Measurements from ENCODE around the gene GALNT2.

Gene GALNT2

DNA sequence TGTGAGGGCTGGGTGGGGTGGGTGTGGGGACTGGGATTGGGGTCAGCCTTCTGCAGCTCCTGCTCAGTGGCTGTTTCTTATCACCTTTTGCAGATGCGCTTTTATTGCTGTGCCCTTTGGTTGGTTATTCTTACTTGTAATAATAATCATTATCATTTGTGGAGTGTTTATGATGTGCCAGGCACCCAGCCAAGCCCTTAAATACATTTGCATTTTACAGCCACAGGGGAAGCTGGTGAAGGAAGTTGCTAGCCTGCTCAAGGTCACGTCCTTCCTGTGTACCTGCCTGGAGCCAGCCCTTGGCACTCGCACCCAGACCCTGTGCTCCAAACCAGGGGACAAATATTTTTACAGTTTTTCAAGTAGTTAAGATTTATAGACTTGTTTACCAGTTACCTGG, 215.1 kb downstream of the GALNT2 start:
- in situ Hi-C loops (cut with HindIII; ENCODE audit: low pct_ligation_motif_present, low pct_unique_long_range_greater_than_20kb, low sequenced_read_pairs) = no loop called here
- DNase-seq = no peak

- in situ Hi-C loops (cut with HindIII; ENCODE audit: low pct_ligation_motif_present, low pct_unique_long_range_greater_than_20kb, low sequenced_read_pairs) = no loop called here
- no peak for DNase-seq
These were observed 216.6 kb downstream of the GALNT2 start for GRCh38 chr1:230283678-230284077.

GRCh38 chr1:230284891-230285290, 217.9 kb downstream of the GALNT2 start:
- in situ Hi-C loops (cut with HindIII; ENCODE audit: low pct_ligation_motif_present, low pct_unique_long_range_greater_than_20kb, low sequenced_read_pairs) = no loop called here
- no peak for DNase-seq

DNA sequence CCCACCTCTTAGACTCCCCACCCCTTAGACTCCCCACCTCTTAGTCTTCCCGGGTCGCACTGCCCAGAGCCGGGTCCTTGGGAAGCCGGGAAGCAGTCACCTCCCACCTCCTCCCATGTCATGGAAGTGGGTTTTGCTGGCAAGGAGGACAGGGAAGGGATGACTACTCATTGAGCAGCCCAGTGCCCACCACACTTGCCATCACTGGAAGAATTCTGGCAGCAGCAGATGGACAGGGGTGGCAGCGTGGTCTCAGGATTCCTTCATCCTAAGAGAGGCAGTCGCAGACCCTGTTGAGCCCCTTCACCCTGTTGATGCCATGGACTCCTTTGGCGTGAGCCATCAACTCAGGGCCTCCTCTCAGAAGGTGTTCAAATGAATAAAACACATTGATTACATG, 218.3 kb downstream of the GALNT2 start:
- no peak for DNase-seq
- in situ Hi-C loops (cut with HindIII; ENCODE audit: low pct_ligation_motif_present, low pct_unique_long_range_greater_than_20kb, low sequenced_read_pairs) = no loop called here

GRCh38 chr1:230286166-230286889, 219.3 kb downstream of the GALNT2 start:
- in situ Hi-C loops (cut with HindIII; ENCODE audit: low pct_ligation_motif_present, low pct_unique_long_range_greater_than_20kb, low sequenced_read_pairs) = no loop called here
- DNase-seq = no peak

DNA sequence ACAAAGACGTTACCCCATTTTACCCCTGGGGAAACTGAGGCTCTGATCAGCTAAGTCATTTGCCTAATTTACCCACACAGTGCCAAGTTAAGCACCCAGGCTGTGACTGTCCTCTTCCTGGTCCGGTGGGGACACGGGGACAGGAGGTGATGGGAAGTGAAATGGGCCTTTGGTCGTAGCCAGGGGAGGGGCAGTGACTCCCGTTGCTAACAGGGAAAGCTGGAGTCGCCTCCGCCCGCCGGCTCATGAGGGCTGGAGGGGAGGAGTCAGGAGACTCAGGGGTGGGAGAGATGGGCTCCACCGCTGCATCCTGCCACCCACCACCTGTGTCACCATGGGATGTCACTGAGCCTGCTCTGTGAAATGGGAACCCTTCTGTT, 219.8 kb downstream of the GALNT2 start:
- in situ Hi-C loops (cut with HindIII; ENCODE audit: low pct_ligation_motif_present, low pct_unique_long_range_greater_than_20kb, low sequenced_read_pairs) = no loop called here
- no peak for DNase-seq

- in situ Hi-C loops (cut with HindIII; ENCODE audit: low pct_ligation_motif_present, low pct_unique_long_range_greater_than_20kb, low sequenced_read_pairs) = no loop called here
- DNase-seq = no peak
These were observed 220.8 kb downstream of the GALNT2 start for GRCh38 chr1:230287674-230288315.

DNA sequence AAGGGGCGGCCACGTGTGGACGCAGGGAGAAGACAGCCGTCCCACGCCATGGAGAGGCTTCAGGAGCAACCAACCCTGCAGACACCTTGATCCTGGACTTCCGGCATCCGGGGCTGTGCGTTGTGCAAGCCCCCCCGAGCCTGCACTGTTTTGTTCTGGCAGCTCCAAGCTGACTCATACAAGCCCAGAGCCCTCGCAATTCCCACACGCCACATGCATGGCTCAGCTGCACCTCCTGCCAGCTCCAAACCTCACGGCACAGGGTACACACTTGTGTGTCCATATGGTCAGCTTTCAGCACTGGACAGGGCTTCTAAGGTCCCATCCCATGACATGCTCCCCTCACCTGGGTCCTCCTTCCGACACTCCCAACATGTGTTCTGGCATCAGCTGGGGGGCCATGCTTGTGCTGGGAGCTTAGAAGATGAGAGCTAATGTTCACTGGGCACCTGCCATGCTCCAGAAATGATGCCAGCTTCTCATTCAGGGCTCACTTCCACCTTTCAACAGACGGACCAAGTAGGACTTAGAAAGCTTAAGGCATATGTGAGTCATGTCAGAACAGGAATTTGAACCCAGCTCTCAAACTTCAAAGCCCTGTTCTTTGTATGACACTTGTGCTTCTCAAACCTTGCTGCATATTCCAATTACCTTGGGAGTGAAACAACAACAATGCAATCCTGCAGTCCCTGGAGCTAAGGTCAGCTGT, 221.8 kb downstream of the GALNT2 start:
- no peak for DNase-seq
- in situ Hi-C loops (cut with HindIII; ENCODE audit: low pct_ligation_motif_present, low pct_unique_long_range_greater_than_20kb, low sequenced_read_pairs) = no loop called here

DNA sequence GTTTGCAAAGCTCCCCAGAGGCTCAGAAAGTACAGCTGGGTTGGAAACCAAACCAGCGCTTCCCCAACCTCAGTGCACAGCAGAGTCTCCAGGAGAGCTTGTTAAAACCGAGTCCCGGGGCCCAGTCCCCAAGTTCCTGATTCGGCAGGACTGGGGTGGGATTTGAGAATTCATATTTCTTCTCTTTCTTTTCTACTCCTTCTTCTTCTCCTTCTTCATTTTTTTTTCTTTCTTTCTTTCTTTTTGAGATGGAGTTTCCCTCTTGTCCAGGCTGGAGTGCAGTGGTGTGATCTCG, 222.3 kb downstream of the GALNT2 start:
- in situ Hi-C loops (cut with HindIII; ENCODE audit: low pct_ligation_motif_present, low pct_unique_long_range_greater_than_20kb, low sequenced_read_pairs) = no loop called here
- no peak for DNase-seq

GRCh38 chr1:230291731-230292620, 224.9 kb downstream of the GALNT2 start:
- in situ Hi-C loops (cut with HindIII; ENCODE audit: low pct_ligation_motif_present, low pct_unique_long_range_greater_than_20kb, low sequenced_read_pairs) = no loop called here
- DNase-seq = no peak

GRCh38 chr1:230292689-230293389, 225.8 kb downstream of the GALNT2 start:
- DNase-seq = no peak
- in situ Hi-C loops (cut with HindIII; ENCODE audit: low pct_ligation_motif_present, low pct_unique_long_range_greater_than_20kb, low sequenced_read_pairs) = no loop called here

DNA sequence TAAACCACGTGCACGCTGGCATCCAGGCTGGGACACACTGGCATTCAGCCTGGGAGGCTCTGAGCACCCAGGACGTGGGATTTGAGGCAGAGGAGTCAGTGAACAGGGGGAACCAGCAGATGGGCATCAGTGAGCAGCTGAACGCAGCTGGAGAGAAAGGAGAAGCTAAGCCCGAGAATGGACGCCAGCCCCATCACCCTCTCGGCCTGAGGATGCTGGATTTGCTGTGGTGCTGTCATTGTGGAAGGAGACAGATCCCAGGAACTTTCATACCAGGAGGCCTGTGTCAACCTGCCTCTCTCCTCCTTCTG, 226.3 kb downstream of the GALNT2 start:
- DNase-seq = no peak
- in situ Hi-C loops (cut with HindIII; ENCODE audit: low pct_ligation_motif_present, low pct_unique_long_range_greater_than_20kb, low sequenced_read_pairs) = no loop called here

GRCh38 chr1:230295367-230295766, 228.3 kb downstream of the GALNT2 start:
- in situ Hi-C loops (cut with HindIII; ENCODE audit: low pct_ligation_motif_present, low pct_unique_long_range_greater_than_20kb, low sequenced_read_pairs) = no loop called here
- no peak for DNase-seq

DNA sequence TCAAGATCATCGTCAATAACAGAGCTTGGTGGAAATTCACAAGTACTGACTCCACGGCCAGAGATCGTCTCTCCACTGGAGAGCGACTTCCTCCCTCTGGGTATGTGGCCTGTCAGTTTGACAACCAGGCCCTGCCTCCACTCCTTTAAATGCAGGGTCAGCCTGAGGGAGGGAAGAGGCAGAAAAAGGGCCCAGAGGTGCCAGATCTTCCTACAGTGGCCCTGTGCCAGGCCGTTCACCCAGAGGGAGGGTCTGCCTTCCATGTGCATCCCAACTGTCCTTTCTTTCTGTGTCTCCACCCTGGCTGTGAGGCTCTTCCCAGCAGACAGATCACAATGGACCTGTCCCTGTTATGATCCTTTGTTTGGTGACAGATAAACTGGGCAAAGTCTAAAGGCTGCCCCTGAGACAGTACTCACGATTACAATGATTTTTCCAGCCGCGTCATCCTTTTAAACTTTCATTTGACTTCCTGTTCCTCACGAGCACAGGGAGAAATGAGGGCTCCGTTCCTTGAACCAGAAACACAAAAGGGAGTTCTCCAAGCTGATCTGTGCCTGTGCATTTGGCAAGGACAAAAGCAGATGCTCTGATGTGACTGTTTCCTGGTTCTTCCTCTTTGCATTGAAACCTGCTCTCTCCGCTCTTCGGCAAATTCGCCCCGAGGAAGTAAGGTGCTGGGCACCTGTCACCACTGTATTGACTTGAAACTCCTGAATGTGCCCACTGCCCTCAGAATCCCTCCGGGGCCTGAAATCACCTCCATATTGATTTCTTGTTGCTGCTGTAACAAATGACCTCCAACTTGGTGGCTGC, 232.4 kb downstream of the GALNT2 start:
- in situ Hi-C loops (cut with HindIII; ENCODE audit: low pct_ligation_motif_present, low pct_unique_long_range_greater_than_20kb, low sequenced_read_pairs) = no loop called here
- no peak for DNase-seq

GRCh38 chr1:230300322-230301301, 233.6 kb downstream of the GALNT2 start:
- no peak for DNase-seq
- in situ Hi-C loops (cut with HindIII; ENCODE audit: low pct_ligation_motif_present, low pct_unique_long_range_greater_than_20kb, low sequenced_read_pairs) = no loop called here

GRCh38 chr1:230301322-230301721, 234.3 kb downstream of the GALNT2 start:
- in situ Hi-C loops (cut with HindIII; ENCODE audit: low pct_ligation_motif_present, low pct_unique_long_range_greater_than_20kb, low sequenced_read_pairs) = no loop called here
- DNase-seq = no peak

- in situ Hi-C loops (cut with HindIII; ENCODE audit: low pct_ligation_motif_present, low pct_unique_long_range_greater_than_20kb, low sequenced_read_pairs) = no loop called here
- DNase-seq = no peak
These were observed 234.8 kb downstream of the GALNT2 start for GRCh38 chr1:230301822-230302221.
